ENCODE results near the gene CFAP65. TPM values are rescaled to one million over a fixed set of nuclear protein-coding genes. Genes with fewer than 3 reads are reported as not detected.

Gene CFAP65
- total RNA-seq, 1 donor from 2014 or later = not detected

DNA sequence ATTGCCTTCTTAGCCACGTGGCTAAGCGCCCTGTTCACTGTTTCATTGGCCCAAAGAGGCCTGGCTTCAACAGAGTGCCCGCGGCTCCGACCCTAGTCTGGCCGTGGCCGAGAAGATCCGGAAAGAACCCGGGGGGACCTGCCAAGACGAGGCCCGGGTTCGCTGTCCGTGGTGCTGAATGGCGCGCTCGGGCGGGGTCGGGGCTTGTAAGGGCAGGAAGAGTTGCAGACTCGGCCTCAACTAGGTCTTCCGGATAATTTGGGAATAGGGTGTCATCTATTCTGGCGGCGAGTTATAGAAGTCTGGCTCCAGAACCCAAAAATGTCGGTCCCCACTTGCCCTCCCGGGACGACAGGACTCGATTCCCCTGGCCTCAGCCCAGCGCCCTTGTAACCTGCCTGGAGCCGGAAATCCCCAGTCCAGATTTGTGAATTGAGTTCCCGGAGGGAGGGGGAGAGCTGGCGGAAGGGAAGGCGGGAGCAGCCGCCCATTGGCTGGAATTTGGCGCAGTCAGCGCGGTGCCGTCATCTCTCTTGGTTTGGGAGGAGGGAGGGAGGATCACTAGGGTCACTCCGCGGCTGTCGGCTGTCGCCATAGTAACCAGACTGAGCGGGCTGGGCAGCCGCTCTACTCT, 78.3 kb downstream of the CFAP65 start:
- peak; percentile 58 for DNase-seq

- no peak for DNase-seq
These were observed 79.4 kb downstream of the CFAP65 start for GRCh38 chr2:218961651-218962570.

DNA sequence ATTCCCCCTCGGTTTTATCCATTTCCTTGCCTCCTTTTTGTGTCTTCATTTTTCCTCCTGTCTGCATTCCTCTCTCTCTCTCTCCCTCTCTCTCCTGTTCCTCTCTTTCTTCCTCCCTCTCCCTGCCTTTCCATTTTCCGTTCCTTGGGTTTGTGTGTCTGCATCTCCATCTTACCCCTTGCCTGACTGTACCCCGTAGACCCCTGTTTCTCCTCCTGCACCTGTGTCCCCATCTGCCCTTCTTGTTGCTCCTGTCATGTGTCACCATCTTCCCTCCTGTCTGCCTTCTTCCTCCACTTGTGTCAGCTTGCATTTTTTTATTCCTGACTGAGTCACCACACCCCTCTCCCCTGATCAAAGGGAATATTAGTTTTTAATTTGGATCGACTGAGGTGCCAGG, 80.1 kb downstream of the CFAP65 start:
- no peak for DNase-seq

DNA sequence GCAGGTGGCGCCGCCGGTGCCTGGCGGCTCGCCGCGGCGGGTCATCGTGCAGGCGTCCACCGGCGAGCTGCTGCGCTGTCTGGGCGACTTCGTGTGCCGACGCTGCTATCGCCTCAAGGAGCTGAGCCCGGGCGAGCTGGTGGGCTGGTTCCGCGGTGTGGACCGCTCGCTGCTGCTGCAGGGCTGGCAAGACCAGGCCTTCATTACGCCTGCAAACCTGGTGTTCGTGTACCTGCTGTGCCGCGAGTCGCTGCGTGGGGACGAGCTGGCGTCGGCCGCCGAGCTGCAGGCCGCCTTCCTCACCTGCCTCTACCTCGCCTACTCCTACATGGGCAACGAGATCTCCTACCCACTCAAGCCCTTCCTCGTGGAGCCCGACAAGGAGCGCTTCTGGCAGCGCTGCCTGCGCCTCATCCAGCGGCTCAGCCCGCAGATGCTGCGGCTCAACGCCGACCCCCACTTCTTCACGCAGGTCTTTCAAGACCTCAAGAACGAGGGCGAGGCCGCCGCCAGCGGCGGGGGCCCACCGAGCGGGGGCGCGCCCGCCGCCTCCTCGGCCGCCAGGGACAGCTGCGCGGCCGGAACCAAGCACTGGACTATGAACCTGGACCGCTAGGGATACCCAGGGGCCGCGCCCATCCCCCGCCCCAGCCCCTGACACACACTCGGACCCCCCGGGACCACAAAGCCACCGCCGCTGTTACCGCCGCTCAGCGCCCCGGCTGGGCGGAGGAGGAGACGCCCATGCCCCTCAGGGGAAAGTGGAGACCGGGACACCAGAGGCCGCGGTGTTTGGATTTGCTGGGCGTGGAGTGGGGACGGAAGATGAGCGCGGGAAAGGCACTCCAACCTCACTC, 80.8 kb downstream of the CFAP65 start:
- DNase-seq = no peak

DNA sequence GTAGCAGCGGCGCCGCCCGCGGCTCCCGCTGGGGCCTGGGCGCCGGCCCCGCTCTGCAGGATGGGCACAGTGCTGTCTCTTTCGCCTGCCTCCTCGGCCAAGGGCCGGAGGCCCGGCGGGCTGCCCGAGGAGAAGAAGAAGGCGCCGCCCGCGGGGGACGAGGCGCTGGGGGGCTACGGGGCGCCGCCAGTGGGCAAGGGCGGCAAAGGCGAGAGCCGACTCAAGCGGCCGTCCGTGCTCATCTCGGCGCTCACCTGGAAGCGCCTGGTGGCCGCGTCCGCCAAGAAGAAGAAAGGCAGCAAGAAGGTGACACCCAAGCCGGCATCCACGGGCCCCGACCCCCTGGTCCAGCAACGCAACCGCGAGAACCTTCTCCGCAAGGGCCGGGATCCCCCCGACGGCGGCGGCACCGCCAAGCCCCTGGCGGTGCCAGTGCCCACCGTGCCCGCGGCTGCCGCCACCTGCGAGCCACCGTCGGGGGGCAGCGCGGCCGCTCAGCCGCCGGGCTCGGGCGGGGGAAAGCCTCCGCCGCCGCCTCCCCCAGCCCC, 81.5 kb downstream of the CFAP65 start:
- no peak for DNase-seq

- DNase-seq = peak; percentile 79
These were observed 82.1 kb downstream of the CFAP65 start, which contains the start of gene CDK5R2 for GRCh38 chr2:218959141-218959731. CDK5R2 (plus strand) TSS chr2:218959666; CDS start chr2:218959821, 155 bp downstream.

DNA sequence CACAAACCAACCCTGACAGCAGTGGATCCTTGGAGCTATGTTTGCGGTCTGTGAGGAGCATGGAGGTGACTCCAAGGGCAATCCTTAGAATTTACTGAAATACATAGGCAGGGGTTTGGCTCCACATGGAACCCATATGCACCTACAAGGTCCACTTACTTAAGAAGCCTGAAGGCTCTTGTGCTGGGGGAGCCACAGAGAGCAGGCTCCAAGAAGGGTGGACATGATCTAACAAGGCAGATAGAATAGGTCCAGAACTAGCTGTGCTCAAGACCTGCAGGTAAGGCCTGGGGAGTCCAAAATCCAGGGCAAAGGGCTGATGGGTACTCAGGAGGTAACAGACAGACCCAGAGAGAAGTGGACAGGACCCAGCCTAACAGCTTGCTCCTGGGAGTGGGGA, 83.0 kb downstream of the CFAP65 start:
- DNase-seq = no peak

- DNase-seq = no peak
These were observed 83.6 kb downstream of the CFAP65 start for GRCh38 chr2:218957671-218958070.

- no peak for DNase-seq
These were observed 85.3 kb downstream of the CFAP65 start for GRCh38 chr2:218956039-218956438.

DNA sequence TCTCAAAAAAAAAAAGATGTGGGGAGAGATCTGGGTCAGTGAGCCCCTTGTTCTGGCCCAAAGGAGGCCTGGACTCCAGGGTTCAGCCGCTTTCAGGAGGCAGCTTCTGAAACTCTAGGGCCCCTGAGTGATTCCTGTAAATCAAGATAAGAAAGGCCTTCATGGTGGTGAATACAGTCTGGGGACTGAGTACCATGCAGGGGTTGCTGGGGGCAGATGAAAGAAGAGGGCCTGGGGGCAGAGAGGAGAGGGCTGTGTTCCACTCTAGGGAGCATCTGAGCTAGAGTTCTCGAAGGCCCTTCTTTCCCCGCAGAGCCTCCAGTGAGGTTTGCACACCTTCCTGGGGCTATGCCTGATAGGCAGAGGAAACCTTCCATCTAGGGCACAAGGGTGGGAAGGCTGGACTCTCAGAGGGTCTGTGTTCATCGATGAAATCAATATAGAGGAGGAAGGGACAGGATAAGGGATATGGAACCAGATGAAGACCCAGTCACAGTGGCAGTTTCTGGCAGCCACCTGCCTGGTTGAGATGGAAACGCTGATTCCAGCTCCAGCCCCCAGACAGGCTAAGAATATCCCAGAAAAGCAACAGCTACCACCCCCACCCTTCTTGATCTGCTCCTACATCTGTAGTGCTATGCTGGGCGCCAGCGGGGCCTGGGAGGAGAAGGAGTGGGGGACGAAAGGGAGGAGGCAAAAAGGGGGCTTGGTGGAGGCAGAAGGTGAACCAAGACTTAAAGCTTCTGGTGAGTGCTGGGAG, 86.6 kb downstream of the CFAP65 start:
- no peak for DNase-seq

GRCh38 chr2:218953366-218953954, 87.9 kb downstream of the CFAP65 start:
- DNase-seq = no peak

Other genes with a start within 250 kb of the CFAP65 start
- not detected in 2 replicates for gene PRKAG3, start 209.7 kb downstream of the CFAP65 start, total RNA-seq
- gene WNT6, start 181.7 kb downstream of the CFAP65 start, total RNA-seq = not detected in 2 replicates
- under 0.01 and 0.05 TPM in 2 replicates for gene WNT10A, start 160.7 kb downstream of the CFAP65 start, total RNA-seq
- not detected in 2 replicates for gene CDK5R2, start 81.8 kb downstream of the CFAP65 start, total RNA-seq
- not detected in 2 replicates for gene FEV, start 56.3 kb downstream of the CFAP65 start, total RNA-seq
- not detected in 2 replicates for gene CRYBA2, start 48.1 kb downstream of the CFAP65 start, total RNA-seq
- not detected in 2 replicates for gene IHH, start 19.4 kb upstream of the CFAP65 start, total RNA-seq
- 25.7 and 28.8 TPM in 2 replicates for gene NHEJ1, start 119.3 kb upstream of the CFAP65 start, total RNA-seq
- gene SLC23A3, start 128.5 kb upstream of the CFAP65 start, total RNA-seq = 1.3 and 3.2 TPM in 2 replicates
- gene CNPPD1, start 135.4 kb upstream of the CFAP65 start, total RNA-seq = 25.7 and 29.8 TPM in 2 replicates
- gene RETREG2, start 136.8 kb upstream of the CFAP65 start, total RNA-seq = 64.1 and 75.4 TPM in 2 replicates
- 16.7 and 22.5 TPM in 2 replicates for gene ZFAND2B, start 165.3 kb upstream of the CFAP65 start, total RNA-seq
- 31.8 and 52.4 TPM in 2 replicates for gene ABCB6, start 177.4 kb upstream of the CFAP65 start, total RNA-seq
- 46.5 and 75.4 TPM in 2 replicates for gene ATG9A, start 188.1 kb upstream of the CFAP65 start, total RNA-seq
- gene ANKZF1, start 188.3 kb upstream of the CFAP65 start, total RNA-seq = 17.7 and 29.6 TPM in 2 replicates
- 5.7 and 6.5 TPM in 2 replicates for gene GLB1L, start 203.9 kb upstream of the CFAP65 start, total RNA-seq
- 24.3 and 24.7 TPM in 2 replicates for gene STK16, start 204.0 kb upstream of the CFAP65 start, total RNA-seq
- 0.09 TPM in 1 of 2 replicates, not detected in the other for gene TUBA4B, start 211.7 kb upstream of the CFAP65 start, total RNA-seq
- 19.9 and 23.0 TPM in 2 replicates for gene TUBA4A, start 212.4 kb upstream of the CFAP65 start, total RNA-seq
- gene DNAJB2, start 237.8 kb upstream of the CFAP65 start, total RNA-seq = 24.0 and 27.7 TPM in 2 replicates